ENCODE results near the gene ASMTL.
"Not testable (repeated sequence)": the region's sequence is repeated elsewhere in the genome, so short reads cannot be mapped to it uniquely, and the experiment has no call there.

The ASMTL gene

GRCh38 chrX:1368385-1368698 lies 84.4 kb downstream of the ASMTL start:
- no peak for DNase-seq (ENCODE audit: low read depth)
- no peak overlapping the region for H3K4me3 ChIP-seq (ENCODE audit: control insufficient read depth, low read depth, low read length)
- no peak for TF ChIP-seq CTCF (IDR thresholded peaks at IDR 0.05; ENCODE audit: control insufficient read depth, insufficient read depth, low read depth, low read length, missing control alignments)

GRCh38 chrX:1366363-1366762 lies 86.3 kb downstream of the ASMTL start:
- not testable (repeated sequence) for DNase-seq (ENCODE audit: low read depth); H3K4me3 ChIP-seq (ENCODE audit: control insufficient read depth, low read depth, low read length)

GRCh38 chrX:1361910-1362309 lies 90.8 kb downstream of the ASMTL start:
- DNase-seq (ENCODE audit: low read depth) = no peak
- TF ChIP-seq CTCF (IDR thresholded peaks at IDR 0.05; ENCODE audit: control insufficient read depth, insufficient read depth, low read depth, low read length, missing control alignments) = no peak
- H3K4me3 ChIP-seq (ENCODE audit: control insufficient read depth, low read depth, low read length) = no peak overlapping the region

- TF ChIP-seq CTCF (IDR thresholded peaks at IDR 0.05; ENCODE audit: control insufficient read depth, insufficient read depth, low read depth, low read length, missing control alignments) = no peak
- no peak overlapping the region for H3K4me3 ChIP-seq (ENCODE audit: control insufficient read depth, low read depth, low read length)
- no peak for DNase-seq (ENCODE audit: low read depth)
These were observed 91.4 kb downstream of the ASMTL start for GRCh38 chrX:1361275-1361674.

- TF ChIP-seq CTCF (IDR thresholded peaks at IDR 0.05; ENCODE audit: control insufficient read depth, insufficient read depth, low read depth, low read length, missing control alignments) = no peak
- DNase-seq (ENCODE audit: low read depth) = no peak
- no peak overlapping the region for H3K4me3 ChIP-seq (ENCODE audit: control insufficient read depth, low read depth, low read length)
These were observed 92.5 kb downstream of the ASMTL start for GRCh38 chrX:1360171-1360570.

- H3K4me3 ChIP-seq (ENCODE audit: control insufficient read depth, low read depth, low read length) = no peak overlapping the region
- DNase-seq (ENCODE audit: low read depth) = no peak
- TF ChIP-seq CTCF (IDR thresholded peaks at IDR 0.05; ENCODE audit: control insufficient read depth, insufficient read depth, low read depth, low read length, missing control alignments) = no peak
These were observed 93.2 kb downstream of the ASMTL start for GRCh38 chrX:1359477-1359873.

- H3K4me3 ChIP-seq (ENCODE audit: control insufficient read depth, low read depth, low read length) = no peak overlapping the region
- DNase-seq (ENCODE audit: low read depth) = no peak
These were observed 93.8 kb downstream of the ASMTL start for GRCh38 chrX:1358793-1359476.

More at GRCh38 chrX:1358793-1359476, 93.8 kb downstream of the ASMTL start:
- no peak for TF ChIP-seq CTCF (IDR thresholded peaks at IDR 0.05; ENCODE audit: control insufficient read depth, insufficient read depth, low read depth, low read length, missing control alignments)

All from AG09309 (cell line).